ENCODE data around the gene ELMO1.

DNA sequence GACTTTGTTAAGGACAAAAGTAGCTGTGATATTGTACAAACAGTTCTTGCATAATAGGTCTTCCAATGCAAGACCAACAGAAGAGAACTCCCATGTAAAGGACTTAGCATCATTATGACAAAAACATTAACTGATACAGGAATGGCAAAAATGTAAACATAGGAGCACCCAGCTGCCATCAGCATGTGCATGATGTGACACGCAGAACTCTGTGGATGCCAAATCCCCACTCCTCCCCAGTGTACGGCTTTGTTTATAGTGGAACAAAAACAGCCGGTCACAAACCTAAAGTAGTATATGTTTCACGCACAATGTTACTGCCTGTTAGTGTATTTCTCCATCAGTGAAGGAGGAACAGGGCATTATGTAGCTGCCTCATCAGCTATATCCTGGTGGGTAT is 408.3 kb downstream of the ELMO1 start:
- TF ChIP-seq, protein P1, sequence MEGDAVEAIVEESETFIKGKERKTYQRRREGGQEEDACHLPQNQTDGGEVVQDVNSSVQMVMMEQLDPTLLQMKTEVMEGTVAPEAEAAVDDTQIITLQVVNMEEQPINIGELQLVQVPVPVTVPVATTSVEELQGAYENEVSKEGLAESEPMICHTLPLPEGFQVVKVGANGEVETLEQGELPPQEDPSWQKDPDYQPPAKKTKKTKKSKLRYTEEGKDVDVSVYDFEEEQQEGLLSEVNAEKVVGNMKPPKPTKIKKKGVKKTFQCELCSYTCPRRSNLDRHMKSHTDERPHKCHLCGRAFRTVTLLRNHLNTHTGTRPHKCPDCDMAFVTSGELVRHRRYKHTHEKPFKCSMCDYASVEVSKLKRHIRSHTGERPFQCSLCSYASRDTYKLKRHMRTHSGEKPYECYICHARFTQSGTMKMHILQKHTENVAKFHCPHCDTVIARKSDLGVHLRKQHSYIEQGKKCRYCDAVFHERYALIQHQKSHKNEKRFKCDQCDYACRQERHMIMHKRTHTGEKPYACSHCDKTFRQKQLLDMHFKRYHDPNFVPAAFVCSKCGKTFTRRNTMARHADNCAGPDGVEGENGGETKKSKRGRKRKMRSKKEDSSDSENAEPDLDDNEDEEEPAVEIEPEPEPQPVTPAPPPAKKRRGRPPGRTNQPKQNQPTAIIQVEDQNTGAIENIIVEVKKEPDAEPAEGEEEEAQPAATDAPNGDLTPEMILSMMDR (IDR thresholded peaks at IDR 0.05; ENCODE audit: low read depth, low read length, missing input control) = no peak
- TF ChIP-seq YY1 (IDR thresholded peaks at IDR 0.05) = no peak
- TF ChIP-seq, protein P2, sequence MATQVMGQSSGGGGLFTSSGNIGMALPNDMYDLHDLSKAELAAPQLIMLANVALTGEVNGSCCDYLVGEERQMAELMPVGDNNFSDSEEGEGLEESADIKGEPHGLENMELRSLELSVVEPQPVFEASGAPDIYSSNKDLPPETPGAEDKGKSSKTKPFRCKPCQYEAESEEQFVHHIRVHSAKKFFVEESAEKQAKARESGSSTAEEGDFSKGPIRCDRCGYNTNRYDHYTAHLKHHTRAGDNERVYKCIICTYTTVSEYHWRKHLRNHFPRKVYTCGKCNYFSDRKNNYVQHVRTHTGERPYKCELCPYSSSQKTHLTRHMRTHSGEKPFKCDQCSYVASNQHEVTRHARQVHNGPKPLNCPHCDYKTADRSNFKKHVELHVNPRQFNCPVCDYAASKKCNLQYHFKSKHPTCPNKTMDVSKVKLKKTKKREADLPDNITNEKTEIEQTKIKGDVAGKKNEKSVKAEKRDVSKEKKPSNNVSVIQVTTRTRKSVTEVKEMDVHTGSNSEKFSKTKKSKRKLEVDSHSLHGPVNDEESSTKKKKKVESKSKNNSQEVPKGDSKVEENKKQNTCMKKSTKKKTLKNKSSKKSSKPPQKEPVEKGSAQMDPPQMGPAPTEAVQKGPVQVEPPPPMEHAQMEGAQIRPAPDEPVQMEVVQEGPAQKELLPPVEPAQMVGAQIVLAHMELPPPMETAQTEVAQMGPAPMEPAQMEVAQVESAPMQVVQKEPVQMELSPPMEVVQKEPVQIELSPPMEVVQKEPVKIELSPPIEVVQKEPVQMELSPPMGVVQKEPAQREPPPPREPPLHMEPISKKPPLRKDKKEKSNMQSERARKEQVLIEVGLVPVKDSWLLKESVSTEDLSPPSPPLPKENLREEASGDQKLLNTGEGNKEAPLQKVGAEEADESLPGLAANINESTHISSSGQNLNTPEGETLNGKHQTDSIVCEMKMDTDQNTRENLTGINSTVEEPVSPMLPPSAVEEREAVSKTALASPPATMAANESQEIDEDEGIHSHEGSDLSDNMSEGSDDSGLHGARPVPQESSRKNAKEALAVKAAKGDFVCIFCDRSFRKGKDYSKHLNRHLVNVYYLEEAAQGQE (IDR thresholded peaks at IDR 0.05) = no peak
- no peak for TF ChIP-seq TAF1 (conservative IDR thresholded peaks at IDR 0.05)
- TF ChIP-seq SP1 (IDR thresholded peaks at IDR 0.05) = no peak
- TF ChIP-seq GABPA (IDR thresholded peaks at IDR 0.05 in 1 of 2, conservative IDR thresholded peaks at IDR 0.05 in 1 of 2) = no peak

Data from liver (tissue), 3 donors.